HG03097 (cell line): ENCODE measurements around the gene PRSS48.
"Not testable (repeated sequence)": the region's sequence is repeated elsewhere in the genome, so short reads cannot be mapped to it uniquely, and the experiment has no call there.

Source experiments
- ATAC-seq: cut with Tn5 transposase; IDR thresholded peaks from one replicate; pipeline ENCODE4 v1.9.1; 2021; ENCODE audit not compliant: unreplicated experiment, low FRiP score

PRSS48 gene

GRCh38 chr4:151259752-151260151 lies 17.2 kb upstream of the PRSS48 start:
- ATAC-seq, result no peak

GRCh38 chr4:151260526-151260925 lies 16.4 kb upstream of the PRSS48 start:
- ATAC-seq, result no peak

GRCh38 chr4:151263455-151263854 lies 13.5 kb upstream of the PRSS48 start:
- ATAC-seq, result no peak

- ATAC-seq, result no peak
Observed at GRCh38 chr4:151266497-151266896, 10.5 kb upstream of the PRSS48 start.

GRCh38 chr4:151267104-151267503 lies 9.9 kb upstream of the PRSS48 start:
- no peak for ATAC-seq

- ATAC-seq, result no peak
Observed at GRCh38 chr4:151267822-151268535, 9.0 kb upstream of the PRSS48 start.

GRCh38 chr4:151268905-151269304 lies 8.1 kb upstream of the PRSS48 start:
- not testable (repeated sequence) for ATAC-seq

- no peak for ATAC-seq
Observed at GRCh38 chr4:151284534-151285245, 7.7 kb downstream of the PRSS48 start.

- ATAC-seq, result no peak
Observed at GRCh38 chr4:151287409-151287808, 10.4 kb downstream of the PRSS48 start.

GRCh38 chr4:151291485-151291884 lies 14.5 kb downstream of the PRSS48 start:
- ATAC-seq, result no peak

GRCh38 chr4:151292038-151292437 lies 15.1 kb downstream of the PRSS48 start:
- no peak for ATAC-seq

GRCh38 chr4:151294833-151295496 lies 18.0 kb downstream of the PRSS48 start:
- ATAC-seq, result no peak

- ATAC-seq, result no peak
Observed at GRCh38 chr4:151296227-151296626, 19.3 kb downstream of the PRSS48 start.

- no peak for ATAC-seq
Observed at GRCh38 chr4:151297170-151297569, 20.2 kb downstream of the PRSS48 start.

GRCh38 chr4:151302432-151302831 lies 25.5 kb downstream of the PRSS48 start:
- no peak for ATAC-seq

- no peak for ATAC-seq
Observed at GRCh38 chr4:151304226-151304625, 27.3 kb downstream of the PRSS48 start.

- no peak for ATAC-seq
Observed at GRCh38 chr4:151304755-151305154, 27.8 kb downstream of the PRSS48 start.

- no peak for ATAC-seq
Observed at GRCh38 chr4:151310124-151310728, 33.3 kb downstream of the PRSS48 start.

GRCh38 chr4:151313306-151314009 lies 36.5 kb downstream of the PRSS48 start:
- no peak for ATAC-seq

- ATAC-seq, result no peak
Observed at GRCh38 chr4:151314010-151314355, 37.0 kb downstream of the PRSS48 start.

GRCh38 chr4:151314479-151314878 lies 37.5 kb downstream of the PRSS48 start:
- no peak for ATAC-seq
